ENCODE data around the gene PCDH15. TPM values are rescaled to one million over a fixed set of nuclear protein-coding genes. Genes with fewer than 3 reads are reported as not detected.

The PCDH15 gene
- total and polyA plus RNA-seq, 2 of the 4 experiments (the other 2 are of a cell fraction), result not detected

DNA sequence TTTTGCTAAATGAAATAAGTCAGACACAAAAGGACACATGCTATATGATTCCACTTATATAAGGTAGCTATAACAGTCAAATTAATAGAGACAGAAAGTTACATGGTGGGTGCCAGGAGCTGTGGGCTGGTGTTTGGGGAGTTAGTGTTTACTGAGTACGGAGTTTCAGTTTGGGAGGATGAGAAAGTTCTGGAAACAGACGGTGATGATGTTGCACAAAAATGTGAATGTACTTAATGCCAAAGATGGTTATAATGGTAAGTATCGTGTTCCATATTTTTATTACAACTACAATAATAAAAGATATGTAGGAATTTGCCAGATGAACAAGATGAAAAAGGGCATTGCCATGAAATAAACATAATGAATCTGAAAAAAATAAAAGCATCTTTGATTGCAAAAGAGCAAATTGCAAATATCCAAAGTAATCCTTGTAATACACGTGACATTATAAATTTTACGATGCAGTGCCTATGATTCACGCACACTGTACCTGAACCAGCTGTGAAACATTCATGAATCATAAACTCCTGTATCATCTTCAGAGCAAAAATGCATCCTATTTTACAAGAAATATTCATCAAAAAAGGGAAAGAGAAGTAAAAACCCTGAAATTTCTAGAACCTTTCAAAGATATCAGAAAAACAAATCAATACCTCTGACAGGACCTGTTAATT is 676.7 kb downstream of the PCDH15 start:
- no peak overlapping the region for H2AFZ ChIP-seq (replicated peaks; ENCODE audit: low read length, poor library complexity)
- dilution Hi-C loops (cut with HindIII; ENCODE audit: low sequenced_read_pairs, unreplicated experiment), result no loop called here
- H3K27me3 ChIP-seq (ENCODE audit: control insufficient read depth, insufficient read depth, low read length), result no peaks in the 10 kb centered on the region
- H4K5ac ChIP-seq (ENCODE audit: low read depth, low read length), result no peak overlapping the region
- CTCF ChIA-PET, result no interaction called here
- no peaks in the 10 kb centered on the region for H3K9me1 ChIP-seq (ENCODE audit: insufficient read depth, low read length)
- no peaks in the 10 kb centered on the region for H3K9me3 ChIP-seq (ENCODE audit: control insufficient read depth, insufficient read depth, low read length)
- H3K4ac ChIP-seq (ENCODE audit: low read depth, low read length), result no peak overlapping the region
- H2AK5ac ChIP-seq (ENCODE audit: low read depth, low read length), result no peak overlapping the region
- H3K23ac ChIP-seq (ENCODE audit: low read depth, low read length), result no peak overlapping the region
- no peak overlapping the region for H3K9ac ChIP-seq (ENCODE audit: low read depth, low read length)
- in situ Hi-C loops (cut with MboI; ENCODE audit: low sequenced_read_pairs), result no loop called here
- no peak overlapping the region for H2BK120ac ChIP-seq (ENCODE audit: low read depth, low read length)
- H3K79me1 ChIP-seq (ENCODE audit: low read depth in 1 of 2, low read length in 2 of 2), result no peaks in the 10 kb centered on the region
- H3K4me3 ChIP-seq (ENCODE audit: insufficient read depth, low read depth, low read length), result no peak overlapping the region
- POLR2A ChIA-PET (ENCODE audit: unreplicated experiment), result no interaction called here
- intact Hi-C loops (cut with micrococcal nuclease), result no loop called here
- H4K8ac ChIP-seq (ENCODE audit: low read depth in 2 of 2, low read length in 2 of 2), result no peak overlapping the region
- no TSS peak for BruUV-seq (replicated peaks)
- TF ChIP-seq FOS (IDR thresholded peaks at IDR 0.05; ENCODE audit: low read depth, low read length) (no peak), CHD1 (IDR thresholded peaks at IDR 0.05; ENCODE audit: low read depth, low read length) (no peak), BHLHE40 (IDR thresholded peaks at IDR 0.05; ENCODE audit: low read depth, low read length) (no peak), MAFK (IDR thresholded peaks at IDR 0.05; ENCODE audit: low read depth, low read length) (no peak), USF2 (IDR thresholded peaks at IDR 0.05; ENCODE audit: low read depth, low read length) (no peak), RAD21 (IDR thresholded peaks at IDR 0.05; ENCODE audit: low read length) (no peak), MXI1 (IDR thresholded peaks at IDR 0.05; ENCODE audit: borderline replicate concordance, low read depth, low read length) (no peak), SMC3 (IDR thresholded peaks at IDR 0.05; ENCODE audit: low read depth, low read length) (no peak), RFX5 (IDR thresholded peaks at IDR 0.05; ENCODE audit: low read depth, low read length) (no peak), MAZ (IDR thresholded peaks at IDR 0.05; ENCODE audit: borderline replicate concordance, low read depth, low read length) (no peak), RCOR1 (IDR thresholded peaks at IDR 0.05; ENCODE audit: insufficient replicate concordance, low read length) (no peak), NFE2L2 (IDR thresholded peaks at IDR 0.05; ENCODE audit: low read depth, low read length) (no peak), CEBPB (IDR thresholded peaks at IDR 0.05; ENCODE audit: low read depth, low read length) (no peak), POLR2A (IDR thresholded peaks at IDR 0.05; ENCODE audit: low read depth, low read length) (no peak)
- TF ChIP-seq, protein P1, sequence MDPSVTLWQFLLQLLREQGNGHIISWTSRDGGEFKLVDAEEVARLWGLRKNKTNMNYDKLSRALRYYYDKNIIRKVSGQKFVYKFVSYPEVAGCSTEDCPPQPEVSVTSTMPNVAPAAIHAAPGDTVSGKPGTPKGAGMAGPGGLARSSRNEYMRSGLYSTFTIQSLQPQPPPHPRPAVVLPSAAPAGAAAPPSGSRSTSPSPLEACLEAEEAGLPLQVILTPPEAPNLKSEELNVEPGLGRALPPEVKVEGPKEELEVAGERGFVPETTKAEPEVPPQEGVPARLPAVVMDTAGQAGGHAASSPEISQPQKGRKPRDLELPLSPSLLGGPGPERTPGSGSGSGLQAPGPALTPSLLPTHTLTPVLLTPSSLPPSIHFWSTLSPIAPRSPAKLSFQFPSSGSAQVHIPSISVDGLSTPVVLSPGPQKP (IDR thresholded peaks at IDR 0.05; ENCODE audit: borderline replicate concordance, low read depth, low read length), result no peak
- TF ChIP-seq, protein P2, sequence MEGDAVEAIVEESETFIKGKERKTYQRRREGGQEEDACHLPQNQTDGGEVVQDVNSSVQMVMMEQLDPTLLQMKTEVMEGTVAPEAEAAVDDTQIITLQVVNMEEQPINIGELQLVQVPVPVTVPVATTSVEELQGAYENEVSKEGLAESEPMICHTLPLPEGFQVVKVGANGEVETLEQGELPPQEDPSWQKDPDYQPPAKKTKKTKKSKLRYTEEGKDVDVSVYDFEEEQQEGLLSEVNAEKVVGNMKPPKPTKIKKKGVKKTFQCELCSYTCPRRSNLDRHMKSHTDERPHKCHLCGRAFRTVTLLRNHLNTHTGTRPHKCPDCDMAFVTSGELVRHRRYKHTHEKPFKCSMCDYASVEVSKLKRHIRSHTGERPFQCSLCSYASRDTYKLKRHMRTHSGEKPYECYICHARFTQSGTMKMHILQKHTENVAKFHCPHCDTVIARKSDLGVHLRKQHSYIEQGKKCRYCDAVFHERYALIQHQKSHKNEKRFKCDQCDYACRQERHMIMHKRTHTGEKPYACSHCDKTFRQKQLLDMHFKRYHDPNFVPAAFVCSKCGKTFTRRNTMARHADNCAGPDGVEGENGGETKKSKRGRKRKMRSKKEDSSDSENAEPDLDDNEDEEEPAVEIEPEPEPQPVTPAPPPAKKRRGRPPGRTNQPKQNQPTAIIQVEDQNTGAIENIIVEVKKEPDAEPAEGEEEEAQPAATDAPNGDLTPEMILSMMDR (conservative IDR thresholded peaks at IDR 0.05; ENCODE audit: low read depth, low read length), result no peak
- H3K27ac ChIP-seq (ENCODE audit: insufficient read depth, low read length), result no peak overlapping the region
- H2AK9ac ChIP-seq (replicated peaks; ENCODE audit: low read depth, low read length, poor library complexity), result no peak overlapping the region
- no CpG with 5 or more reads among the region's 6 CpGs for WGBS, 2 experiments (ENCODE audit: extremely low coverage in 2 of 2, insufficient read length in 1 of 2)
- DNase-seq (no peak), ATAC-seq (ENCODE audit: low read depth) (no peak)
- no peak overlapping the region for H3K14ac ChIP-seq (replicated peaks; ENCODE audit: low read depth, low read length)
- H2BK5ac ChIP-seq (ENCODE audit: low read depth, low read length, poor library complexity, severe bottlenecking), result no peak overlapping the region
- H2BK20ac ChIP-seq (ENCODE audit: low read depth, low read length), result no peak overlapping the region
- H3K56ac ChIP-seq (ENCODE audit: extremely low read depth, insufficient read depth, low read length), result no peak overlapping the region
- H3K4me1 ChIP-seq (ENCODE audit: control insufficient read depth, insufficient read depth, low read length), result no peaks in the 10 kb centered on the region
- no peak overlapping the region for H3K4me2 ChIP-seq (ENCODE audit: low read depth, low read length)
- no peak overlapping the region for H2BK15ac ChIP-seq (ENCODE audit: low read depth, low read length)
- H3K36me3 ChIP-seq (ENCODE audit: control insufficient read depth, insufficient read depth, low read length), result no peaks in the 10 kb centered on the region
- no peak overlapping the region for H3K18ac ChIP-seq (ENCODE audit: low read depth, low read length)
- no peaks in the 10 kb centered on the region for H4K20me1 ChIP-seq (ENCODE audit: insufficient read depth, low read length)
- no peak overlapping the region for H4K91ac ChIP-seq (ENCODE audit: insufficient read depth, low read depth, low read length)

All from IMR-90 (cell line).